Effector memory CD4-positive, alpha-beta T cell (primary cell): ENCODE data around the gene SULT1C2.

Source experiments
- DNase-seq, 3 donors: peaks; one replicate each; pipeline ENCODE4 v3.0.0-alpha.2; 2020
- H3K27ac ChIP-seq: 2 replicates; pipeline ENCODE4 v1.7.0; 2013; ENCODE audit warnings: mild to moderate bottlenecking, low read length, moderate library complexity; ENCODE audit not compliant: insufficient read depth, poor library complexity, severe bottlenecking
- H3K27me3 ChIP-seq: replicated peaks from 2 replicates; pipeline ENCODE4 v1.7.0; 2013; ENCODE audit warnings: mild to moderate bottlenecking, low read length; ENCODE audit not compliant: insufficient read depth, control insufficient read depth, poor library complexity, severe bottlenecking
- H3K36me3 ChIP-seq: 2 replicates; pipeline ENCODE4 v1.7.0; 2013; ENCODE audit warnings: mild to moderate bottlenecking, low read length, moderate library complexity; ENCODE audit not compliant: control insufficient read depth, insufficient read depth
- H3K4me1 ChIP-seq: 2 replicates; pipeline ENCODE4 v1.7.0; 2013; ENCODE audit warnings: low read length, mild to moderate bottlenecking; ENCODE audit not compliant: control insufficient read depth, insufficient read depth, poor library complexity, severe bottlenecking
- H3K4me3 ChIP-seq: 2 replicates; pipeline ENCODE4 v1.7.0; 2013; ENCODE audit warnings: low read length, low read depth, mild to moderate bottlenecking; ENCODE audit not compliant: insufficient read depth, poor library complexity, severe bottlenecking
- H3K9me3 ChIP-seq: 2 replicates; pipeline ENCODE4 v1.7.0; 2013; ENCODE audit warnings: mild to moderate bottlenecking, low read length, moderate library complexity; ENCODE audit not compliant: control insufficient read depth

Gene SULT1C2

DNA sequence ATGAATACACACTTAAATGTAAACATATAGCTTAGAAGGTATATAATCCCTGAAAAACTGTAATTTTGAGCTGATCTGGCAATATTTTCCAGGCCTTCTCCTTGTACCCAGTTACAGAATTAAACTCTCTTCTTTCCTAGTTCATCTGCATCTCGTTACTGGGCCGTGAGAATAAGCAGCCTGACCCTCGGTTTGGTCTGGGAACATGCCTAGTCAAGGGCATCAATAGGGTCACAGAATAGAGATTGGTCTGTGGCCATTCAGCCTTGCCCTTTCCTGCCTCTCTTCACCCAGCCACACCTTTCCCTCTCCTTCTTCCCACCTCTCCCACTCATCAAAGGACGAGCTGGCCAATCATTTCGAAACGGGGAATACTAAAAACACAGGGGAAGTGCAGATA, 27.3 kb downstream of the SULT1C2 start:
- Histone ChIP-seq H3K4me3 (no peak overlapping the region), H3K4me1 (no peaks in the 10 kb centered on the region), H3K9me3 (no peaks in the 10 kb centered on the region), H3K36me3 (no peaks in the 10 kb centered on the region), H3K27me3 (no peaks in the 10 kb centered on the region), H3K27ac (no peak overlapping the region)
- DNase-seq: no peak

DNA sequence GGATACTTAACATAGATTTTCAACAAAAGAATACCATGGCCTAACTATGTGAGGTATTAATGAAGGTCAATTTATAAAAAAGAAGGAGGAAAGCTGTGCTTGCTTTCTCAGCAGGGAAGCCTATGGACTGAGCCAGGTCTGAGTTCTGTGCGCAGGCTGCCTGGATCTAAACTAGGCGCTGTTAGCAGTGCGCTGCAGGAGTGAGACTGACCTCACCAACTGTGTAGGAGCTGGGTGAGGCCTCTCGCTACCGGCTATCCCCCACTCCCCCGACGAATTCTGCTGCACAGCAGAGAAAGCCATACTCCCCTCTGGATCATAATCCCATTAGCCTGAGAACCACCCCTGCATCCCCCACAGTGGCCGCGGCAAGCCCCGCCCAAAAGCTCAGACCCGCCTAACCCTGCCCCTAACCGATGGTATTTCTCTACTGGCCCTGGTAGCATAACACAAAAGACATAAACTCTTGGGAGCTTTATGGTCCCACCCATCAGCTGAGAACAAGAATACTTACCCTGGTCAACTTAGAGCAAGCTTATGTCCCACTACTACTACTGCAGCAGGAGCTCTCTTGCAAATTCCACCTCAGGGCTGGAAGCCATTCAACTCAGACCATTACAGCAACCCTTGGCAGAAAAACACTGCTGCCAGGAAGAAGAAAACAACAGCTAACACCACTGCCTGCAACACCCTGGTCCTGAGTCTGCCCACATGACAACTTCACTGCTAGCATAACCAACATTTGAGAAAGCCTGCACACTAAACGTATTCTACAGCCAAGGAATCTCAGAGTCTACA, 28.0 kb downstream of the SULT1C2 start:
- no peaks in the 10 kb centered on the region for H3K27me3 ChIP-seq
- H3K36me3 ChIP-seq: no peaks in the 10 kb centered on the region
- H3K27ac ChIP-seq: no peak overlapping the region
- DNase-seq: no peak
- H3K4me1 ChIP-seq: no peaks in the 10 kb centered on the region
- H3K9me3 ChIP-seq: no peaks in the 10 kb centered on the region
- no peak overlapping the region for H3K4me3 ChIP-seq

DNA sequence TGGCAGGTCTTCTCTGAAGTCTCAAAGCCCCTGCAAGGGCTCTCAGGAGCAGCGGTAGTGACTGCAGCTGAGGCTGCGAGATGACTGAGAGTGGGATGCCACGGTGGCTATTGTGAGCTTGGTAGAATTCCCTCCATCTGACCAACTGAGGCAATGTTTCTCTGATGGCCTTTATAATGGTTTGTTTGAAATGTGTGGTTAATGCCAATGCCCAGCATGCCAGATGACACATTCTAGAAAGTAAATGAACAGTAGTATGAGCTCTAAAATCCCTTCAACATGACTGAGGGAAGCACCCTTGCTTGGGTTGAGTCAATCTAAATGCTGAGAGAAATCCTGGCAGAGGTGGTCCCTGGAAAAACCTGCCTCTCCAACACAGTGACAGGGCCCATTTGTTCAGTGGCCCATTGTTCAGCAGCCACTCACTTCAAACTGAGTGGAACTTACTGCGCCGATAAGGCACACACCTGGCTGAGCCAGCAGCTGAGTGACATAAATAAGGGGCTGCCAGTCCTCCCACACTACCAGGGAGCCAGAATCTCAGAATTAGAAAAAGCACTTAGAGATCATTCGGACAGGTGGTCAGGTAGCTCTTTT, 31.7 kb downstream of the SULT1C2 start:
- H3K27me3 ChIP-seq: no peaks in the 10 kb centered on the region
- no peak for DNase-seq
- no peak overlapping the region for H3K4me3 ChIP-seq
- no peak overlapping the region for H3K27ac ChIP-seq
- no peaks in the 10 kb centered on the region for H3K36me3 ChIP-seq
- H3K4me1 ChIP-seq: no peaks in the 10 kb centered on the region
- no peaks in the 10 kb centered on the region for H3K9me3 ChIP-seq

DNA sequence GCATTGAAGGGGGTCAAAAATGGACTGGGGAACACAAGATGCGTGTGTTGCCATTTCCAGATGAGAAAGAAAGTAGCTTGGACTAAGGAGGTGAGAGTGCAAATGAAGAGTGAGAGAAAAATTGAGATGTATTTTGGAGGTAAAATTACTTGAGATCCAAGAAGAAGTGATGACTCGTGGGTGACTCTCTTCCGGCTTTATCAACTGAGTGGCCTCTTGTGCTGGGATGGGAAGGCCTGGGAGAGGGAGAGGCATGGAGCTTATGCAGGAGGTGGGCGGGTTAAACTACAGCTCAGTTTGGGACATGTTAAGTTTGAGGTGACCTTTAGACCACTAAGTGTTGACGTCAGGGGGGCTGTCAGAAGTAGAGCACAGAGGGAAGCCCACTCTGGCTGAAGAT, 34.9 kb downstream of the SULT1C2 start:
- no peak overlapping the region for H3K4me3 ChIP-seq
- H3K9me3 ChIP-seq: no peaks in the 10 kb centered on the region
- no peaks in the 10 kb centered on the region for H3K4me1 ChIP-seq
- no peak overlapping the region for H3K27ac ChIP-seq
- H3K27me3 ChIP-seq: no peaks in the 10 kb centered on the region
- H3K36me3 ChIP-seq: no peaks in the 10 kb centered on the region
- DNase-seq: no peak

DNA sequence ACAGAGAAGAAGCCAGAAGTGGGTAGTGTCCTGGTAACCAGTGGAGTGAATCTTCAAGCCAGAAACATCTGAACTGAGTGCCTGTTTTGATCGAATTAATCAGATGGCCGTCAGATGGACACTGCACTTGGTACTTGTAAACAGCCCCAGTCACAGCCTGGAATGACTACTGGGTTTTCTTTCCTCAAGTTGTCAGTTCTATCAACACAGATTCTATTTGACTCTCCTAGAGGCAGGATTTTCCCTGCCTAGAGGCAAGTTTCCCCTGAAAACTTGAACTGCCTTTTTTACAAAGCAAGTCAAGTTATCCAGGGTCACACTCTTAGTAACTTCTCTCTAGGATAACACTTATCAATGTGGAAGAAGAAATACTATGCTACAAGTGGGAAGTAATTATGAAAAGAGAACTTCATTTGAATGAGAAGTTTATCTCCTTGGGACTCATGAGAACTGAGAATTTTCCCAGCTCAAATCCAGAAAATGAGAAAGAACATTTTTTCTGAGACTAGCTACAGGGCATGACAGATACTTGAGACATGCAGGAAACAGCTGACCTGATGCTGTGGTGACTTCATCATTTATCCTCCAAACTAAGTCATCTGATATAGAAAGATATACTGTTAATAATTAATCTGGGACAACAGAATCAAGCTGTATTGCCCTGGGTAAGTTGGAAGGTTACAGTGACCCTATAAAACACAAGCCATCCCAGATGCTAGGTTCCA, 36.0 kb downstream of the SULT1C2 start:
- Histone ChIP-seq H3K4me1 (no peaks in the 10 kb centered on the region), H3K4me3 (no peak overlapping the region), H3K9me3 (no peaks in the 10 kb centered on the region), H3K36me3 (no peaks in the 10 kb centered on the region), H3K27ac (no peak overlapping the region), H3K27me3 (no peaks in the 10 kb centered on the region)
- no peak for DNase-seq

DNA sequence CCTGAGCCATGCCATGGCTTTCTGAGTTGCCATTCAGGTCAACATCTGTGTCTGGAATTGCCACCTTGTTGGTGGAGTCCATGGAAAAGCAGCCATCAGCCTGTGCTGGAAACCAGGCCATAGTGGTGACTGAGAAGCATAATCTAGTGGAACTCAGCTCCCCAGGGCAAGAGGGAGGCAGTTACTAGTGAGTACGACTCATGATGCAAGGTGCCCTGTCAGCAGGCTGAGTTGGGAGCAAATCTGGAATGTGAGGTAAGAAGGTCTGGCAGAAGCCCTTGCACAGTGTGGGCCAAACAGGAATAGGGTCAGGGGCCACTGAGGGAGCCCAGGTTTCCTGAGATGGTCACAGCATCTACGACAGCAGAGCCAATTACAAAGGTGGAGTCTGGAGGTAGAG, 37.1 kb downstream of the SULT1C2 start:
- H3K27me3 ChIP-seq: no peaks in the 10 kb centered on the region
- no peak overlapping the region for H3K4me3 ChIP-seq
- no peaks in the 10 kb centered on the region for H3K9me3 ChIP-seq
- H3K4me1 ChIP-seq: no peaks in the 10 kb centered on the region
- DNase-seq: no peak
- no peak overlapping the region for H3K27ac ChIP-seq
- no peaks in the 10 kb centered on the region for H3K36me3 ChIP-seq

DNA sequence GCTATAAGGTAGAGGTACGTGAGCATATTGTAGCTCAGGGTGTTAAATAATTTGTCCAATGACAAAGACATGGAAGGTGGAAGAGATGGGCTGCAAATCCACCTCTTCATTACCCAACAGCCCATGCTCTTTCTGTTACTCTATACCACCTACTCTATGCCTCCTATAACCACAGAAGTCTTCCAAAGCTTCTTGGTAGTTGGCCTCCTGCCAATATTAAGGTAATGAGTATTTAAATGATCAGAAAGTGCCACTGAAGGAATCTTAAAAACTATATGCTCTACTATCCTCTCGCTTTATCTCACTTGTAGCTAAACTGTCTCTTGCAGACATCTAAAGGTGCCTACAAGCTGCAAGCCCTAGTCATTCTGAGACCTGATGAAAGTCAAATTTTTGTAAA, 41.1 kb downstream of the SULT1C2 start:
- DNase-seq: no peak
- no peaks in the 10 kb centered on the region for H3K4me1 ChIP-seq
- no peak overlapping the region for H3K4me3 ChIP-seq
- no peaks in the 10 kb centered on the region for H3K27me3 ChIP-seq
- H3K9me3 ChIP-seq: no peaks in the 10 kb centered on the region
- H3K36me3 ChIP-seq: no peaks in the 10 kb centered on the region
- H3K27ac ChIP-seq: no peak overlapping the region

DNA sequence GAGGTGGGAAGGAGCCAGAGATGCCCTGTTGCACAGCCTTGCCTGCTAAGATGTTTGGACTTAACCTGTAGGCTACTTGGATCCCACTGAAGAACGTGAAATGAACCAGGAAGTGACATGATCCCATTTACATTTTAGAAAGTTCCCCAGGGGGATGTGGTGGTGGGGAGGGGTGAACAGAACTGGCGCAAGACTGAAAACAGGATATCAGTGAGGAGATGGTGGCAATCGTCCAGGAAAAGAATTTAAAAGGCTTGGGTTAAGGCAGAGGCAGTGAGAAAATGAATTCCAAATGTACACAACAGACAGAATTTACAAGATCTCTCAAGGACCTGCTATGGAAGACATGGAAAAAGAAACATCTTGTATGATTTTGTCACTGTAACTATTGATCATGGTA, 42.3 kb downstream of the SULT1C2 start:
- DNase-seq: no peak
- Histone ChIP-seq H3K36me3 (no peaks in the 10 kb centered on the region), H3K27ac (no peak overlapping the region), H3K9me3 (no peaks in the 10 kb centered on the region), H3K27me3 (no peaks in the 10 kb centered on the region), H3K4me1 (no peaks in the 10 kb centered on the region), H3K4me3 (no peak overlapping the region)

DNA sequence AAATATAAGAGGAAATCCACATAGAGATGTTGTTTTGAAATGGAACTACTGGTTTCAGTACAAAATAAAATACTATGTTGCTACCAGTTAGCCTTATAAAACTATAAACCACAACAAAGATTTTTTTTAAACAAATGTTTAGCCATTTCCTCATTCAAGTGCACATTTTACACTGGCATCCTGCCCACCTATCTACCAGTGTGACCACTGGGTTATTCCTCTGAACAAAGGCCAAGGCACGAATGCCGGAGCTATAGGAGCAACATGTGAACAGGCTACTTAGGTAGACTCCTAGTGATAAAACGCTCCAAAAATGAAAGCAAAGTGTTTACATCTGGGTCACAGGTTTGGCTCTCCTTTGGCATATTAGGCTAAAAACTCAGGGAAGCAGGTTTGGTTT, 57.3 kb downstream of the SULT1C2 start:
- Histone ChIP-seq H3K4me3 (no peak overlapping the region), H3K27ac (no peak overlapping the region), H3K9me3 (no peaks in the 10 kb centered on the region), H3K36me3 (no peaks in the 10 kb centered on the region), H3K4me1 (no peaks in the 10 kb centered on the region), H3K27me3 (no peaks in the 10 kb centered on the region)
- no peak for DNase-seq

DNA sequence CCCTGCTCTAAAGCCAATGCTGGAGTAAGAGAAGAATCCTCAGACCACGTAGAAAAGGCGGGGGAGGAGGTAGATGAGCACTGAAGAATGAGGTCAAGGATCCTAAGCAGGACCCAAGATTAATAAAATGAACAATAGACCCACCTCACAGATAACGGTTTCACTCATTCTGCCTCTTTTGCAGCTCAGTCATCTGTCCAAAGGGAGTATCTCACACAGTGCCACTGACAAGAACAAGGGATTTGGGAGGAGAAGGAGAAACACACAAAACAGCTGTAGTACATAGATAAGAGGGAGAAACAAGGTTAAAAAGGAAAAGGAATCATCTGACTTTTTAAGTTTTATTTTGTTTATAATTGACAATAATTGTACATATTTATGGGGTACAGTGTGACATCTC, 58.1 kb downstream of the SULT1C2 start:
- Histone ChIP-seq H3K9me3 (no peaks in the 10 kb centered on the region), H3K4me3 (no peak overlapping the region)

More for the DNA sequence above, 58.1 kb downstream of the SULT1C2 start:
- DNase-seq: no peak
- Histone ChIP-seq H3K27ac (no peak overlapping the region), H3K4me1 (no peaks in the 10 kb centered on the region), H3K27me3 (no peaks in the 10 kb centered on the region), H3K36me3 (no peaks in the 10 kb centered on the region)
